WI38 (cell line): ENCODE results near the gene GBF1.
A peak's percentile ranks its signal among the peaks of the same experiment; 100 is the strongest.

Experiments used
- H3K4me3 ChIP-seq: 2 replicates; pipeline ENCODE4 v1.5.1; 2011; ENCODE audit warnings: low read depth, mild to moderate bottlenecking, control low read depth, low read length
- TF ChIP-seq, protein P1 (sequence below): IDR thresholded peaks from 2 replicates; pipeline ENCODE4 v1.5.1; 2012; ENCODE audit warnings: low read depth, mild to moderate bottlenecking, control low read depth, low read length

Gene GBF1

DNA sequence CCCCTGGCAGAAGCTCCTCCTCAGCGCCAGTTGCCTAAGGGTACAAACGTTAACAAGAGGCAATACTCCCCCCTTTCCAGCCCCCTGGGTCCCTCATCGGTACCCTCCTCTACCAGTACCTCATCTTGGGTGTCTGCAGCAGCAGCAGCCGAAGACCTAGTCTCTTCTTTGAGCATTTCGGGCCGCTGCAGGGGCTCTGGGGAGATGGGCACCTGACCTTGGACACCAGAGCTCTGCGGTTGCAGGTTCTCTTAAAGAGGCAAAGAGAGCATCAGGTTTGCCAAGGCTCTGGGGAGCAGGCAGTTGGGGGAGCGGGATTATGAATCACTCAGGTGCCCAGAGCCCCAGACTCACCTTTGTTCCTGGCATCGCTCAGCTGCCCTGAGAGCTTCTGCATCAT, 178.8 kb downstream of the GBF1 start:
- H3K4me3 ChIP-seq, result no peak overlapping the region
- TF ChIP-seq, protein P1, sequence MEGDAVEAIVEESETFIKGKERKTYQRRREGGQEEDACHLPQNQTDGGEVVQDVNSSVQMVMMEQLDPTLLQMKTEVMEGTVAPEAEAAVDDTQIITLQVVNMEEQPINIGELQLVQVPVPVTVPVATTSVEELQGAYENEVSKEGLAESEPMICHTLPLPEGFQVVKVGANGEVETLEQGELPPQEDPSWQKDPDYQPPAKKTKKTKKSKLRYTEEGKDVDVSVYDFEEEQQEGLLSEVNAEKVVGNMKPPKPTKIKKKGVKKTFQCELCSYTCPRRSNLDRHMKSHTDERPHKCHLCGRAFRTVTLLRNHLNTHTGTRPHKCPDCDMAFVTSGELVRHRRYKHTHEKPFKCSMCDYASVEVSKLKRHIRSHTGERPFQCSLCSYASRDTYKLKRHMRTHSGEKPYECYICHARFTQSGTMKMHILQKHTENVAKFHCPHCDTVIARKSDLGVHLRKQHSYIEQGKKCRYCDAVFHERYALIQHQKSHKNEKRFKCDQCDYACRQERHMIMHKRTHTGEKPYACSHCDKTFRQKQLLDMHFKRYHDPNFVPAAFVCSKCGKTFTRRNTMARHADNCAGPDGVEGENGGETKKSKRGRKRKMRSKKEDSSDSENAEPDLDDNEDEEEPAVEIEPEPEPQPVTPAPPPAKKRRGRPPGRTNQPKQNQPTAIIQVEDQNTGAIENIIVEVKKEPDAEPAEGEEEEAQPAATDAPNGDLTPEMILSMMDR, result no peak

DNA sequence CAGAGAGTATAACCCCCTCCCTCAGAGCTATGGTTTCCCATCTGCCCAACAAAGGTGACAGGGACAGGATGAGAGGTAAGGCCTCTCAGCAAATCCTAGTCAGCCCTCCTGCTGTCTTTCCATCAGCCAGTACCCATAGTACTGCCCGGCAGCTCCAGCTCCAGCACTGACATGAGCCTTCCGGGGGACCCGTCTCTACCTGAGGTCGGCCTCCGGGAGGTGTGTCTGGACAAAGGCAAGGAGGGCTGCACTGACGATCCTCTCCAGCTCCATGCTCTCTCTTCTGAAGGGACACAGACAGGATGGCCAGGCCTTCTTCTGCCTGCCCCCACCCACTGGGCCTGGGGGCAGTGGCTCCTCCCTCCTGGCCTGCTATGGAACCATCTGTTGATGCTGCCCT, 179.6 kb downstream of the GBF1 start:
- TF ChIP-seq, protein P1, result no peak
- H3K4me3 ChIP-seq, result no peak overlapping the region

DNA sequence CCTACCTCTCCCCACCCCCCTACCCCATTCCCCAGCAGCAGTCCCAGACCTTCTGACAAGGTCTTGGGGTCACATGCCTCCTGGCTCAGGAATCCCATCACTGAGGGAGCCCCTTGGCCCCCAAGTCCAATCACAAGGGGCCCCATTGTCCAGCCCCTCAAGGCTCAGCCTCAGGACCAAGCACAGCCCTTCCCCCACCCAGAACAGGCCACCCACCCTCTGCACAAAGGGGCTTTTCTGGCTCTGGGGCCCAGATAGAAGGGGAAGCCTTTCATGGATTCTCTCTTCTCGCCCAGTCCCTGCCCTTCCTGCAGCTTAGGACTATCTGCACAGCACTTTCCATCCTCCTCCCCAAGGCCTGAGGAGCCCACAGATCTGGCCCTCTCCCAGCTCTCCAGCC, 180.1 kb downstream of the GBF1 start:
- TF ChIP-seq, protein P1, result no peak
- H3K4me3 ChIP-seq, result no peak overlapping the region

DNA sequence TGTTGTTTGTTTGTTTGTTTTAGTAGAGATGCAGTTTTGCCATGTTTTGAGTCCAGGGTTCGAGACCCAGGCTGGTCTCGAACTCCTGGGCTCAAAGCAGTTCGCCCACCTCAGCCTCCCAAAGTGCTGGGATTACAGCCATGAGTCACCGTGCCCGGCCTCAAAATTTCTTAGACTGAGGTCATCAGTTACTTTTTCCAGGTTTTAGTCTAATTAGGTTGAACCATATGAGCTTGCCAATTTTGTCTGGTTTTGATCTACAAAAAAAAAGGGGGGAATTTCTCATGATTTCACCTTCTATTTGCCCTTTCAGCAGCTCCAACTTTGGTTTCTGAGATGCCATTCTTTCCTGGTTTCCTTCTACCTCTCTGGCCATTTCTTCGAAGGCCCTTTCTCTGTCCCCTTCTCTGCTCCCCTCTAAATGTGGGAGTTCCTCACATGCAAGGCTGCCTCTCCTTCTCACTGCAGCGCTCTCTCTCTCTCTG, 181.5 kb downstream of the GBF1 start:
- H3K4me3 ChIP-seq, result no peak overlapping the region
- TF ChIP-seq, protein P1, result no peak

DNA sequence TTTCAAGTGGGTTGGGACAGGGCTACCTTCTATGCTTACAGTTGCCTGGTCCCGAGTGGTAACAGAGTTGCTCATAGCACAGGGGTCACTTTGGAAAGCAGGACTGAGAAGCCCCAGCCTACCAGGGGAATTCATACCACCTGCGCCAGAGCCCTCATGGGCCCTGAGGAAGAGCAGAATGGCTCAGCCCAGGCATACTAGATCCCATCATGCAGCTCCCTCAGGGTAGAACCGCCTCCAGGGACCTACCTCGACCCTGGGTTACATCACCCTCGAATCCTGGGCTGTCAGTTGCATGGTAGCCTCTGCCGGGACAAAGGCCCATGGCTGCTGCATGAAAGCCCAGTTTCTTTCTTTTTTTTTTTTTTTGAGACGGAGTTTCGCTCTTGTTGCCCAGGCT, 184.1 kb downstream of the GBF1 start:
- H3K4me3 ChIP-seq, result no peak overlapping the region
- TF ChIP-seq, protein P1, result no peak

DNA sequence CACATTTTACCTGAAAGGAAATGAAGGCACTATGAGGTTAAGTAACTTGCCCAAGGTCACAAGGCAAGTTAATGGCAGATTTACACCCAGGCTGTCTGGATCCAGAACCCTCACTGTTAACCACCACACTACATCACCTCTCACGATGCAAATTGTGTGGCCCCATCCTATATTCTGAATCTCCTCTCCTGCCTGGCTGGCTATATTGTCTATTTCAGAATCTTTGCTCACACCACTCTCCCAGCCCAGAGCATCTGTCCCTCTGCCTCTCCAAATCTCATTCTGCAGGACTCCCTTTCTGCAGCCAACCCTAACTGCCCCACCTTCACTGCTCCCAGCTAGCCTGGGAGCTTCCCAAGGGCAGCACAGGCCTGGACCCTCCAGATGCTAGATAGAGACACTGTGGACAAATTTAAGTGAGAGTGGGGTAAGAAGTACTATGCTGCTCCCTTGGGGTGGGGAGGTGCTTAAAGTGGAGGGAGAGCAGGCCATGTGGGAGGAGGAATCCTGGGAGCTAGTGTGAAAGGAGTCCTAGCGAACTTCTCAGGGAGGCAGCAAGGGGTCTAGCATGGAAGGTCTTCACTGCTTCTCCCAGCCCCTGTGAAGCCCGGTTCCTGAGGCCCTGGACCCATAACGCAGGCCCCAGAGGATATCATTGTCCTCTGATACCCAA, 186.3 kb downstream of the GBF1 start:
- TF ChIP-seq, protein P1, result no peak

More for the DNA sequence above, 186.3 kb downstream of the GBF1 start:
- H3K4me3 ChIP-seq, result peak overlapping the region; percentile 75
